ENCODE data around the gene CFAP57.

- TF ChIP-seq CTCF (IDR thresholded peaks at IDR 0.05) (no peak), CEBPB (IDR thresholded peaks at IDR 0.05) (no peak), RCOR1 (IDR thresholded peaks at IDR 0.05; ENCODE audit: low read depth, low read length) (no peak), FOSL2 (IDR thresholded peaks at IDR 0.05) (no peak), FOSL2 (CRISPR knock-in tag; IDR thresholded peaks at IDR 0.05) (no peak), MAX (IDR thresholded peaks at IDR 0.05) (no peak), REST (IDR thresholded peaks at IDR 0.05) (no peak), POLR2A (IDR thresholded peaks at IDR 0.05; ENCODE audit: low read length) (no peak), USF2 (IDR thresholded peaks at IDR 0.05) (no peak)
Observed at GRCh38 chr1:43271186-43272118, 99.3 kb downstream of the CFAP57 start.
